MCF 10A (cell line): ENCODE measurements around the gene FOXN3. TPM values are rescaled to one million over a fixed set of nuclear protein-coding genes. Genes with fewer than 3 reads are reported as not detected.

ENCODE experiments used
- BruUV-seq: library from RNA; stranded (reverse); fragments of 400-500 nt; replicated peaks from 2 replicates; lab custom pipeline; 2021; lab: Mats Ljungman, UMichigan
- CTCF ChIA-PET: fragments of 300-600 bp; sonication (Branson Sonifier 250); formaldehyde crosslinking; extraction: SDS; loops from one replicate; lab custom pipeline; 2021; ENCODE audit warnings: antibody characterized with exemption, inconsistent platforms; lab: Yijun Ruan, JAX
- POLR2A ChIA-PET: fragments of 300-600, 350-650 bp; sonication (Branson Sonifier 250); formaldehyde crosslinking; extraction: SDS; loops from one replicate; lab custom pipeline; 2020; ENCODE audit warnings: antibody characterized with exemption, inconsistent platforms; lab: Yijun Ruan, JAX
- DNase-seq: peaks from one replicate; pipeline ENCODE4 v3.0.0-alpha.2; 2018; ENCODE audit not compliant: unreplicated experiment
- H3K27ac Mint-ChIP-seq: one replicate; pipeline ENCODE4 v1.8.0; 2022; ENCODE audit warnings: mild to moderate bottlenecking, low read depth, mixed read lengths; ENCODE audit not compliant: unreplicated experiment
- H3K27me3 Mint-ChIP-seq: one replicate; pipeline ENCODE4 v1.8.0; 2022; ENCODE audit warnings: mixed read lengths; ENCODE audit not compliant: insufficient read depth, unreplicated experiment
- H3K36me3 Mint-ChIP-seq: one replicate; pipeline ENCODE4 v1.8.0; 2022; ENCODE audit warnings: mild to moderate bottlenecking, moderate library complexity, mixed read lengths; ENCODE audit not compliant: insufficient read depth, unreplicated experiment
- H3K4me1 Mint-ChIP-seq: one replicate; pipeline ENCODE4 v1.8.0; 2022; ENCODE audit warnings: mixed read lengths; ENCODE audit not compliant: insufficient read depth, unreplicated experiment
- H3K4me3 Mint-ChIP-seq: one replicate; pipeline ENCODE4 v1.8.0; 2022; ENCODE audit warnings: mild to moderate bottlenecking, moderate library complexity, mixed read lengths; ENCODE audit not compliant: unreplicated experiment
- H3K9me3 Mint-ChIP-seq: one replicate; pipeline ENCODE4 v1.8.0; 2022; ENCODE audit warnings: mixed read lengths; ENCODE audit not compliant: unreplicated experiment
- CTCF ChIP-seq: fragments of 200-600 bp; IDR thresholded peaks from one replicate; pipeline ENCODE4 v1.8.0; 2022; ENCODE audit warnings: antibody characterized with exemption, mild to moderate bottlenecking; ENCODE audit not compliant: unreplicated experiment
- intact Hi-C: fragments of 100-400 bp; cut with micrococcal nuclease; formaldehyde crosslinking; loops from 2 replicates; pipeline ENCODE4 v1.14.1; 2022
- total RNA-seq: library from RNA; stranded (reverse); gene quantifications from 2 replicates; pipeline ENCODE4 v1.2.3, GENCODE V29; 2022

FOXN3 gene
- total RNA-seq, 1 experiment from 2014 or later: 27.1 TPM

GRCh38 chr14:89197623-89198022 is 219.4 kb downstream of the FOXN3 start:
- intact Hi-C loops: no loop called here
- ChIA-PET POLR2A (no interaction called here), CTCF (interaction anchor here (0.6 kb wide), 2 partner anchors 13 to 1270 kb away, joined by 3 read pairs; no protein-coding TSS in a partner anchor)
- Mint-ChIP-seq H3K4me1 (no peaks in the 10 kb centered on the region), H3K36me3 (no peaks in the 10 kb centered on the region), H3K27ac (no peak overlapping the region), H3K9me3 (no peaks in the 10 kb centered on the region), H3K27me3 (no peaks in the 10 kb centered on the region), H3K4me3 (no peak overlapping the region)
- BruUV-seq: no TSS peak
- DNase-seq: no peak
- TF ChIP-seq CTCF: no peak

- POLR2A ChIA-PET: no interaction called here
- H3K4me3 Mint-ChIP-seq: no peak overlapping the region
- no peak overlapping the region for H3K27ac Mint-ChIP-seq
- no peaks in the 10 kb centered on the region for H3K4me1 Mint-ChIP-seq
- H3K36me3 Mint-ChIP-seq: no peaks in the 10 kb centered on the region
- no peaks in the 10 kb centered on the region for H3K27me3 Mint-ChIP-seq
- intact Hi-C loops: no loop called here
- no peaks in the 10 kb centered on the region for H3K9me3 Mint-ChIP-seq
- no peak for TF ChIP-seq CTCF
- DNase-seq: no peak
- CTCF ChIA-PET: no interaction called here
- BruUV-seq: no TSS peak
These were observed 220.5 kb downstream of the FOXN3 start for GRCh38 chr14:89196545-89196944.

GRCh38 chr14:89194376-89194775 is 222.7 kb downstream of the FOXN3 start:
- no peaks in the 10 kb centered on the region for H3K9me3 Mint-ChIP-seq
- DNase-seq: no peak
- intact Hi-C loops: no loop called here
- ChIA-PET POLR2A (no interaction called here), CTCF (interaction anchor here (0.7 kb wide), 1 partner anchor 144 kb away, joined by 3 read pairs; no protein-coding TSS in a partner anchor)
- TF ChIP-seq CTCF: no peak
- no peaks in the 10 kb centered on the region for H3K27me3 Mint-ChIP-seq
- BruUV-seq: no TSS peak
- H3K27ac Mint-ChIP-seq: no peak overlapping the region
- no peaks in the 10 kb centered on the region for H3K4me1 Mint-ChIP-seq
- H3K36me3 Mint-ChIP-seq: no peaks in the 10 kb centered on the region
- no peak overlapping the region for H3K4me3 Mint-ChIP-seq

GRCh38 chr14:89190765-89191513 is 226.1 kb downstream of the FOXN3 start:
- H3K4me1 Mint-ChIP-seq: peaks cover 9% of the 10 kb centered on the region

More at GRCh38 chr14:89190765-89191513, 226.1 kb downstream of the FOXN3 start:
- ChIA-PET CTCF (interaction anchor here (0.7 kb wide), 1 partner anchor 312 kb away, joined by 5 read pairs; no protein-coding TSS in a partner anchor), POLR2A (no interaction called here)
- Mint-ChIP-seq H3K36me3 (no peaks in the 10 kb centered on the region), H3K27me3 (no peaks in the 10 kb centered on the region), H3K4me3 (no peak overlapping the region), H3K27ac (no peak overlapping the region), H3K9me3 (no peaks in the 10 kb centered on the region)
- intact Hi-C loops: no loop called here
- BruUV-seq: no TSS peak
- no peak for TF ChIP-seq CTCF
- DNase-seq: no peak
